Hepatocyte (in vitro differentiated cells): Measurements from ENCODE around the gene MCMBP. TPM values are rescaled to one million over a fixed set of nuclear protein-coding genes. Genes with fewer than 3 reads are reported as not detected.

ENCODE experiments used
- DNase-seq: peaks from one replicate; pipeline ENCODE4 v3.0.0-alpha.2; 2016; ENCODE audit warnings: low spot score
- H2AFZ ChIP-seq: fragments of 200-600 bp; sonication (generic); 2 replicates; pipeline ENCODE4 v1.6.0; 2016; ENCODE audit warnings: antibody characterized with exemption, mild to moderate bottlenecking
- H3K27ac ChIP-seq: fragments of 200-600 bp; sonication (generic); 2 replicates; pipeline ENCODE4 v1.5.1; 2016; ENCODE audit warnings: mild to moderate bottlenecking
- H3K27me3 ChIP-seq: fragments of 200-600 bp; sonication (generic); 2 replicates; pipeline ENCODE4 v1.6.1; 2016
- H3K36me3 ChIP-seq: fragments of 200-600 bp; sonication (generic); replicated peaks from 2 replicates; pipeline ENCODE4 v1.5.1; 2016; ENCODE audit warnings: low read depth; ENCODE audit not compliant: insufficient read depth
- H3K4me1 ChIP-seq: fragments of 200-600 bp; sonication (generic); 2 replicates; pipeline ENCODE4 v1.5.1; 2016; ENCODE audit warnings: mild to moderate bottlenecking, moderate library complexity; ENCODE audit not compliant: insufficient read depth
- H3K4me2 ChIP-seq: fragments of 200-600 bp; sonication (generic); 2 replicates; pipeline ENCODE4 v1.6.0; 2016
- H3K4me3 ChIP-seq: fragments of 200-600 bp; sonication (generic); 2 replicates; pipeline ENCODE4 v1.5.1; 2016; ENCODE audit warnings: mild to moderate bottlenecking
- H3K79me2 ChIP-seq: fragments of 200-600 bp; sonication (generic); 2 replicates; pipeline ENCODE4 v1.6.0; 2017; ENCODE audit warnings: mild to moderate bottlenecking
- H3K9me2 ChIP-seq: fragments of 200-600 bp; sonication (generic); replicated peaks from 2 replicates; pipeline ENCODE4 v1.6.0; 2017; ENCODE audit warnings: mild to moderate bottlenecking; ENCODE audit not compliant: insufficient read depth
- H3K9me3 ChIP-seq: fragments of 200-600 bp; sonication (generic); 2 replicates; pipeline ENCODE4 v1.5.1; 2016; ENCODE audit warnings: low read depth, mild to moderate bottlenecking
- H4K20me1 ChIP-seq: fragments of 200-600 bp; sonication (generic); 2 replicates; pipeline ENCODE4 v1.6.0; 2016; ENCODE audit warnings: mild to moderate bottlenecking; ENCODE audit not compliant: insufficient read depth, poor library complexity, severe bottlenecking
- CTCF ChIP-seq: fragments of 200-600 bp; sonication (generic); IDR thresholded peaks from 2 replicates; pipeline ENCODE4 v1.5.1; 2016; ENCODE audit warnings: antibody characterized with exemption, mild to moderate bottlenecking; ENCODE audit not compliant: poor library complexity
- EZH2 ChIP-seq: fragments of 200-600 bp; sonication (generic); IDR thresholded peaks from 2 replicates; pipeline ENCODE4 v1.6.1; 2016; ENCODE audit warnings: antibody characterized with exemption, mild to moderate bottlenecking, borderline replicate concordance
- EZH2phosphoT487 ChIP-seq: fragments of 200-600 bp; sonication (generic); IDR thresholded peaks from one replicate; pipeline ENCODE4 v1.6.1; 2018; ENCODE audit warnings: antibody characterized with exemption, mild to moderate bottlenecking, low read depth, moderate library complexity; ENCODE audit not compliant: unreplicated experiment, severe bottlenecking
- WGBS: methylation state at CpG from one replicate; pipeline ENCODE4 v1.1.6; 2016; ENCODE audit warnings: low lambda C conversion rate; ENCODE audit errors: missing lambda C conversion rate; 5-methylcytosine and 5-hydroxymethylcytosine counted together
- polyA plus RNA-seq: library from polyadenylated mRNA; unstranded; fragments of >200 nt; fragmentation: Nextera tagmentation; extraction: Ambion mirVana; gene quantifications from 2 replicates; pipeline ENCODE4 v1.2.1, GENCODE V29; 2016
- total RNA-seq: library from RNA; depleted of rRNA; stranded (reverse); fragments of >200 nt; gene quantifications from 2 replicates; pipeline ENCODE4 v1.2.3, GENCODE V29; 2014

The MCMBP gene
- total and polyA plus RNA-seq, 2 experiments from 2014 or later, result 33.8 to 36.1 TPM

GRCh38 chr10:119827430-119827829, 45.2 kb downstream of the MCMBP start:
- H2AFZ ChIP-seq, result no peak overlapping the region
- H3K79me2 ChIP-seq, result no peaks in the 10 kb centered on the region
- TF ChIP-seq EZH2, result no peak
- no peak for TF ChIP-seq EZH2phosphoT487
- 84% methylated on average over 4 of the region's 4 CpGs for WGBS
- H3K9me2 ChIP-seq, result no peaks in the 10 kb centered on the region
- DNase-seq, result no peak
- no peaks in the 10 kb centered on the region for H3K9me3 ChIP-seq
- no peaks in the 10 kb centered on the region for H3K4me1 ChIP-seq
- no peak overlapping the region for H3K4me2 ChIP-seq
- no peaks in the 10 kb centered on the region for H3K27me3 ChIP-seq
- no peak overlapping the region for H3K4me3 ChIP-seq
- no peaks in the 10 kb centered on the region for H3K36me3 ChIP-seq
- H3K27ac ChIP-seq, result no peak overlapping the region
- no peaks in the 10 kb centered on the region for H4K20me1 ChIP-seq

- Histone ChIP-seq H3K4me3 (no peak overlapping the region), H4K20me1 (no peaks in the 10 kb centered on the region), H3K4me1 (no peaks in the 10 kb centered on the region), H3K9me3 (no peaks in the 10 kb centered on the region), H3K9me2 (no peaks in the 10 kb centered on the region), H3K79me2 (no peaks in the 10 kb centered on the region), H3K27me3 (no peaks in the 10 kb centered on the region), H3K4me2 (no peak overlapping the region), H2AFZ (no peak overlapping the region), H3K36me3 (no peaks in the 10 kb centered on the region), H3K27ac (no peak overlapping the region)
- WGBS, result 95% methylated on average over 6 of the region's 6 CpGs
- no peak for DNase-seq
- TF ChIP-seq CTCF (no peak), EZH2phosphoT487 (no peak), EZH2 (no peak)
These were observed 45.9 kb downstream of the MCMBP start for GRCh38 chr10:119826771-119827170.

- H2AFZ ChIP-seq, result no peak overlapping the region
- no peaks in the 10 kb centered on the region for H3K27me3 ChIP-seq
- H3K27ac ChIP-seq, result no peak overlapping the region
- H3K4me3 ChIP-seq, result no peak overlapping the region
- no peaks in the 10 kb centered on the region for H3K36me3 ChIP-seq
- no peaks in the 10 kb centered on the region for H4K20me1 ChIP-seq
- no peaks in the 10 kb centered on the region for H3K9me3 ChIP-seq
- WGBS, result 80% methylated on average over 3 of the region's 3 CpGs
- H3K79me2 ChIP-seq, result peaks cover 19% of the 10 kb centered on the region
- H3K4me2 ChIP-seq, result no peak overlapping the region
- no peak for DNase-seq
- H3K9me2 ChIP-seq, result no peaks in the 10 kb centered on the region
- no peaks in the 10 kb centered on the region for H3K4me1 ChIP-seq
- TF ChIP-seq EZH2phosphoT487 (no peak), CTCF (no peak), EZH2 (no peak)
These were observed 48.3 kb downstream of the MCMBP start for GRCh38 chr10:119824299-119824698.

- no peaks in the 10 kb centered on the region for H3K9me2 ChIP-seq
- no peaks in the 10 kb centered on the region for H3K9me3 ChIP-seq
- no peak overlapping the region for H3K27ac ChIP-seq
- H3K4me3 ChIP-seq, result no peak overlapping the region
- H4K20me1 ChIP-seq, result no peaks in the 10 kb centered on the region
- peak overlapping the region; percentile 83 for H3K4me2 ChIP-seq
- no peak for DNase-seq
- TF ChIP-seq EZH2 (no peak), CTCF (no peak), EZH2phosphoT487 (no peak)
- WGBS, result 56% methylated on average over 4 of the region's 4 CpGs
- H3K4me1 ChIP-seq, result no peaks in the 10 kb centered on the region
- no peak overlapping the region for H2AFZ ChIP-seq
- no peaks in the 10 kb centered on the region for H3K27me3 ChIP-seq
- H3K79me2 ChIP-seq, result peaks cover 19% of the 10 kb centered on the region
- H3K36me3 ChIP-seq, result no peaks in the 10 kb centered on the region
These were observed 51.5 kb downstream of the MCMBP start for GRCh38 chr10:119821182-119821581.
